Measurements from ENCODE around the gene MT1HL1. TPM values are rescaled to one million over a fixed set of nuclear protein-coding genes. Genes with fewer than 3 reads are reported as not detected.
"Not testable (repeated sequence)": the region's sequence is repeated elsewhere in the genome, so short reads cannot be mapped to it uniquely, and the experiment has no call there.

Gene MT1HL1
- total and polyA plus RNA-seq, 2 of the 8 experiments (the other 6 are each of a cell fraction or from before 2014, with no cell fraction given): not detected

DNA sequence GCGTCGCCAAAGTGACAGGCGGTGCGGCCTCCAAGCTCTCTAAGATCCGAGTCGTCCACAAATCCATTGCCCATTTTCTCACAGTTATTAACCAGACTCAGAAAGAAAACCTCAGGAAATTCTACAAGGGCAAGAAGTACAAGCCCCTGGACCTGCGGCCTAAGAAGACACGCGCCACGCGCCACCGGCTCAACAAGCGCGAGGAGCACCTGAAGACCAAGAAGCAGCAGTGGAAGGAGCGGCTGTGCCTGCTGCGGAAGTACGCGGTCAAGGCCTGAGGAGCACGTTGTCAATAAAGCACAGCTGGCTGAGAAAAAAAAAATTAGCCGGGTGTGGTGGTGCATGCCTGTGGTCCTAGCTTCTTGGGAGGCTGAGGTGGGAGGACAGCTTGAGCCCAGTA is 22.8 kb downstream of the MT1HL1 start:
- H3K14ac ChIP-seq (ENCODE audit: insufficient read length); H4K5ac ChIP-seq (ENCODE audit: insufficient read length, low read depth, low read length); H3K9me3 ChIP-seq (ENCODE audit: insufficient read depth in 2 of 2, low read depth in 1 of 2, low read length in 1 of 2); H3K36me3 ChIP-seq (ENCODE audit: control insufficient read depth in 2 of 4, insufficient read depth in 4 of 4, low read length in 3 of 4); H3K23ac ChIP-seq (ENCODE audit: insufficient read length); H3K79me2 ChIP-seq (ENCODE audit: control insufficient read depth in 1 of 2, insufficient read depth in 2 of 2, low read length in 2 of 2); H4K91ac ChIP-seq (replicated peaks; ENCODE audit: insufficient read length, low read length); H2AFZ ChIP-seq (ENCODE audit: low read length); H2BK20ac ChIP-seq (ENCODE audit: low read length); H2BK5ac ChIP-seq (ENCODE audit: low read depth, low read length); H3K27me3 ChIP-seq (replicated peaks in 1 of 4; ENCODE audit: control insufficient read depth in 3 of 4, extremely low read depth in 1 of 4, insufficient read depth in 3 of 4, low read length in 3 of 4); H3K79me1 ChIP-seq (ENCODE audit: low read depth, low read length); H3K23me2 ChIP-seq (ENCODE audit: low read depth, low read length); H3K4me3 ChIP-seq (ENCODE audit: extremely low read depth in 1 of 4, insufficient read depth in 2 of 4, low read depth in 3 of 4, low read length in 4 of 4); H3K4me2 ChIP-seq (ENCODE audit: insufficient read depth in 1 of 2, low read depth in 2 of 2, low read length in 2 of 2); H3K18ac ChIP-seq (ENCODE audit: extremely low read depth, low read length); H2BK15ac ChIP-seq (ENCODE audit: low read length); H2BK120ac ChIP-seq (replicated peaks; ENCODE audit: low read depth, low read length); H2AK5ac ChIP-seq (ENCODE audit: low read depth, low read length); H3K27ac ChIP-seq (ENCODE audit: low read depth, low read length); H2BK12ac ChIP-seq (ENCODE audit: low read depth, low read length); H4K20me1 ChIP-seq (replicated peaks in 1 of 2; ENCODE audit: control insufficient read depth in 1 of 2, insufficient read depth in 2 of 2, low read length in 2 of 2); H3K56ac ChIP-seq (replicated peaks; ENCODE audit: insufficient read length, low read depth, low read length); H3K9ac ChIP-seq (replicated peaks in 1 of 4; ENCODE audit: extremely low read depth in 1 of 4, low read depth in 3 of 4, low read length in 3 of 4); H3K4ac ChIP-seq (replicated peaks; ENCODE audit: insufficient read length, low read depth, low read length); FAIRE-seq; H3K4me1 ChIP-seq (replicated peaks in 1 of 4; ENCODE audit: control insufficient read depth in 3 of 4, insufficient read depth in 4 of 4, low read length in 3 of 4); POLR2A ChIA-PET (ENCODE audit: partially characterized antibody); DNase-seq (ENCODE audit: low read depth in 1 of 2, low spot score in 2 of 2): not testable (repeated sequence)
- H4K8ac ChIP-seq (ENCODE audit: extremely low read depth, insufficient read depth, low read length): 0 out of 2 replicates have a peak overlapping the region, but pooled peaks have one; percentile 37
- WGBS, 2 experiments (ENCODE audit: extremely low coverage in 1 of 2, insufficient coverage in 1 of 2, insufficient read length in 1 of 2, insufficient replicate concordance in 2 of 2, low coverage in 1 of 2, low lambda C conversion rate in 2 of 2, missing lambda C conversion rate in 1 of 2): 97% methylated on average over 20 of the region's 20 CpGs; no CpG with 5 or more reads in 1 of the 2 experiments
- CTCF ChIA-PET (ENCODE audit: partially characterized antibody): interaction anchor here (0.6 to 2.2 kb wide), 17 partner anchors 11 to 580 kb away, joined by 3 to 11 read pairs (median 4); partner anchors contain the start of gene RYR2
